BLaER1 treated with 17β-estradiol and CSF1 and Interleukin-3, amounts not matched to agents 10 nM and 100 nM (cell line): ENCODE results near the gene CAPN7.

Source experiments
- H3K27ac ChIP-seq, 11 experiments: shearing (Covaris generic); formaldehyde crosslinking; 2 replicates each; pipeline ENCODE4 v1.8.1; 2022
- H3K27me3 ChIP-seq, 11 experiments: shearing (Covaris generic); formaldehyde crosslinking; 2 replicates each; pipeline ENCODE4 v1.8.1; 2022
- H3K36me3 ChIP-seq, 11 experiments: shearing (Covaris generic); formaldehyde crosslinking; 2 replicates each; pipeline ENCODE4 v1.8.1; 2022
- H3K4me1 ChIP-seq, 10 experiments: shearing (Covaris generic); formaldehyde crosslinking; 2 replicates each; pipeline ENCODE4 v1.8.1; 2022
- H3K4me2 ChIP-seq, 11 experiments: shearing (Covaris generic); formaldehyde crosslinking; 2 replicates each; pipeline ENCODE4 v1.8.1; 2022
- H3K4me3 ChIP-seq, 10 experiments: shearing (Covaris generic); formaldehyde crosslinking; 2 replicates each; pipeline ENCODE4 v1.8.1; 2022
- H3K9ac ChIP-seq, 11 experiments: shearing (Covaris generic); formaldehyde crosslinking; 2 replicates each; pipeline ENCODE4 v1.8.1; 2022
- H3K9me3 ChIP-seq, 11 experiments: shearing (Covaris generic); formaldehyde crosslinking; replicated peaks in 1 of 11; 2 replicates each; pipeline ENCODE4 v1.8.1; 2022
- H4K20me1 ChIP-seq, 11 experiments: shearing (Covaris generic); formaldehyde crosslinking; 2 replicates each; pipeline ENCODE4 v1.8.1; 2022
- Cebpa-rat ChIP-seq, 11 experiments: shearing (Covaris generic); IDR thresholded peaks; 2 replicates each; pipeline ENCODE4 v1.8.1; 2022

The CAPN7 gene

DNA sequence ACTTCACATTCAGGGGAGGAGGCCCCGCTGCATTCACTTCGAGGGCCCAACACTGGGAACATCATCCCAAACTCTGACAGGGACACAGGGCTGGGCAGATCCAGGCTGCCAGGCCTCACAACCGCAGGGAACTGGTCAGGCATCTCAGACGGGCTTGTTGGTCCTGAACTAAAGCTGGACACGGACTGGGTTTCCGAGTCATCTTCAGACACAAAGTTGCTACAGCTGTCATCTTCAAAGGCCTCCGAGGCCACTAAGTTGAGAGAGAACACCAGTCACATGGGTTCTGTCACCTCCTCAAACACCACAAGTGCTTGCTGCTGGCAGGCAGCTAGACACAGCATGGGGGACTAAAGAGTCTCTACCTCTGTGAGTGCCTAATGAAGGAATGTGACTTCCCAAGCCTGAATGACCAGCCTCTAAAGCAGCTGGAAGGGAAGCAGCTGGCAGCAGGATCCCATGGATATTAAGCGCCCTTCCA is 50.9 kb downstream of the CAPN7 start:
- Histone ChIP-seq H3K9me3 (no peaks in the 10 kb centered on the region), H3K4me3 (no peak overlapping the region), H3K36me3 (peaks cover 69 to 100% (median 77%) of the 10 kb centered on the region in 11 experiments), H3K27ac (no peak overlapping the region), H3K27me3 (no peaks in the 10 kb centered on the region), H4K20me1 (peaks cover 0 to 25% (median 0%) of the 10 kb centered on the region in 11 experiments; a peak in 3 of 22 replicates), H3K9ac (no peak overlapping the region), H3K4me1 (no peaks in the 10 kb centered on the region), H3K4me2 (no peak overlapping the region)
- no peak for TF ChIP-seq Cebpa-rat (IDR thresholded peaks at IDR 0.05)

DNA sequence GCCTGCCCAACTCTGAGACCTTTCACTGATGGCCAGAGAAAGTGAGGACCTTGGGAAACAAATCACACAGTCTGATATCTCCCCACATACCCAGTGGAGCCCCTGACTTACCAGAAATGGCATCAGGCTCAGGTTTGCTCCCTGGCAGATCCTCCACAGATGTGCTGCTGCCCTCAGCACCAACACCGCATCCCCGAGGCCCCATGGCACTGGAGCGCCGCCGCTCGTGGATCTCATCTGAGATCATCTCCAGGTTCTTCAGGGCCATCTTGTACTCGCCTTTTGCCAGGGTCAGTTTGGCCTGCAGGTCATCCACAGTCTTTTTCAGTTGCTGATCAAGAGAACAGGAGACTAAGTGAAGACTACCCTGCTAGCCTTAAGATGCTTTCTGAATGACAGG is 52.7 kb downstream of the CAPN7 start:
- no peaks in the 10 kb centered on the region for H3K9me3 ChIP-seq
- no peak overlapping the region for H3K9ac ChIP-seq
- no peak for TF ChIP-seq Cebpa-rat (IDR thresholded peaks at IDR 0.05)
- no peak overlapping the region for H3K27ac ChIP-seq
- H3K4me3 ChIP-seq: no peak overlapping the region
- 0 out of 20 replicates have a peak, but pooled peaks cover 0 to 4% (median 0%) of the 10 kb centered on the region in 10 experiments for H3K4me1 ChIP-seq
- H4K20me1 ChIP-seq: peaks cover 0 to 25% (median 0%) of the 10 kb centered on the region in 11 experiments; a peak in 3 of 22 replicates
- no peak overlapping the region for H3K4me2 ChIP-seq
- H3K27me3 ChIP-seq: no peaks in the 10 kb centered on the region
- peaks cover 50 to 94% (median 61%) of the 10 kb centered on the region in 11 experiments for H3K36me3 ChIP-seq

- Histone ChIP-seq H3K9me3 (no peaks in the 10 kb centered on the region), H3K4me1 (peaks cover 0 to 15% (median 11%) of the 10 kb centered on the region in 10 experiments; a peak in 12 of 20 replicates), H3K4me2 (no peak overlapping the region), H3K4me3 (no peak overlapping the region), H3K27me3 (no peaks in the 10 kb centered on the region), H3K9ac (no peak overlapping the region), H4K20me1 (peaks cover 0 to 25% (median 0%) of the 10 kb centered on the region in 11 experiments; a peak in 5 of 22 replicates), H3K36me3 (peaks cover 36 to 82% (median 43%) of the 10 kb centered on the region in 11 experiments), H3K27ac (no peak overlapping the region)
- no peak for TF ChIP-seq Cebpa-rat (IDR thresholded peaks at IDR 0.05)
These were observed 54.5 kb downstream of the CAPN7 start for GRCh38 chr3:15260531-15260930.

- Histone ChIP-seq H3K27ac (no peak overlapping the region), H3K4me1 (peaks cover 0 to 16% (median 12%) of the 10 kb centered on the region in 10 experiments; a peak in 12 of 20 replicates), H3K9me3 (no peaks in the 10 kb centered on the region), H3K4me2 (no peak overlapping the region), H3K4me3 (no peak overlapping the region), H3K27me3 (no peaks in the 10 kb centered on the region), H3K9ac (no peak overlapping the region), H3K36me3 (peaks cover 29 to 80% (median 35%) of the 10 kb centered on the region in 11 experiments; a peak in 21 of 22 replicates), H4K20me1 (peaks cover 0 to 32% (median 0%) of the 10 kb centered on the region in 11 experiments; a peak in 6 of 22 replicates)
- TF ChIP-seq Cebpa-rat (IDR thresholded peaks at IDR 0.05): no peak
These were observed 55.2 kb downstream of the CAPN7 start for GRCh38 chr3:15261274-15261673.

- H3K4me1 ChIP-seq: peaks cover 0 to 24% (median 19%) of the 10 kb centered on the region in 10 experiments; a peak in 13 of 20 replicates
- no peak for TF ChIP-seq Cebpa-rat (IDR thresholded peaks at IDR 0.05)
- peaks cover 0 to 32% (median 0%) of the 10 kb centered on the region in 11 experiments; a peak in 6 of 22 replicates for H4K20me1 ChIP-seq
- no peaks in the 10 kb centered on the region for H3K9me3 ChIP-seq
- no peak overlapping the region for H3K4me3 ChIP-seq
- H3K4me2 ChIP-seq: no peak overlapping the region
- no peaks in the 10 kb centered on the region for H3K27me3 ChIP-seq
- no peak overlapping the region for H3K27ac ChIP-seq
- peaks cover 21 to 80% (median 28%) of the 10 kb centered on the region in 11 experiments; a peak in 21 of 22 replicates for H3K36me3 ChIP-seq
- no peak overlapping the region for H3K9ac ChIP-seq
These were observed 56.0 kb downstream of the CAPN7 start for GRCh38 chr3:15262021-15262420.

DNA sequence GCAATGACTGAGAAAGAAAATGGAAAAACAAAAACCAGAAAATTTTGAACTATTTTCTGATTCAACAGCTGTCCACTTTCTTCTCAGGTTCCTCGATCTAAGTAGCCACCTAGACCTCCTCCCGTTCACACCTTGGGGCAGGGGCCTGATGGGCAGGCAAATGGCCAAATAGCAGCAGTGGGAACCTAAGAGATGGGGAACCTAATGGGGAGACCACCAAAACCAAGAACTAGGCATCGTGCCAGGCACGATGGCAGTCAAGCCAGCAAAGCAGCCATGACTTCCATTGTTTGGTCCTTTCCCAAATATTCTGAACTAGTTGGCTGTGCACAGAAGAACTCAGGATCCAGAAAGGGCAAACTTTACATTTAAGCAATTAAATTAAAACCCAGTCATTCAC is 57.1 kb downstream of the CAPN7 start:
- peaks cover 10 to 74% (median 17%) of the 10 kb centered on the region in 11 experiments; a peak in 18 of 22 replicates for H3K36me3 ChIP-seq
- peaks cover 0 to 2% (median under 1%) of the 10 kb centered on the region in 11 experiments; a peak in 12 of 22 replicates for H3K27me3 ChIP-seq
- TF ChIP-seq Cebpa-rat (IDR thresholded peaks at IDR 0.05): no peak
- no peaks in the 10 kb centered on the region for H3K9me3 ChIP-seq
- H3K4me2 ChIP-seq: no peak overlapping the region
- peaks cover 0 to 35% (median 21%) of the 10 kb centered on the region in 10 experiments; a peak in 14 of 20 replicates for H3K4me1 ChIP-seq
- H3K9ac ChIP-seq: no peak overlapping the region
- H4K20me1 ChIP-seq: peaks cover 0 to 30% (median 0%) of the 10 kb centered on the region in 11 experiments; a peak in 6 of 22 replicates
- H3K4me3 ChIP-seq: no peak overlapping the region
- no peak overlapping the region for H3K27ac ChIP-seq

- H3K27me3 ChIP-seq: peaks cover 0 to 10% (median 9%) of the 10 kb centered on the region in 11 experiments; a peak in 16 of 22 replicates
- H3K4me1 ChIP-seq: peaks cover 0 to 43% (median 29%) of the 10 kb centered on the region in 10 experiments; a peak in 16 of 20 replicates
- no peak overlapping the region for H3K27ac ChIP-seq
- H3K4me3 ChIP-seq: no peak overlapping the region
- H4K20me1 ChIP-seq: peaks cover 0 to 27% (median 0%) of the 10 kb centered on the region in 11 experiments; a peak in 6 of 22 replicates
- H3K36me3 ChIP-seq: peaks cover 3 to 70% (median 9%) of the 10 kb centered on the region in 11 experiments; a peak in 15 of 22 replicates
- no peak for TF ChIP-seq Cebpa-rat (IDR thresholded peaks at IDR 0.05)
- H3K9me3 ChIP-seq: no peaks in the 10 kb centered on the region
- H3K4me2 ChIP-seq: peak overlapping the region in 2 of 11 experiments; percentile 23 to 27; a peak in 1 of 22 replicates
- no peak overlapping the region for H3K9ac ChIP-seq
These were observed 57.9 kb downstream of the CAPN7 start for GRCh38 chr3:15263926-15264325.

DNA sequence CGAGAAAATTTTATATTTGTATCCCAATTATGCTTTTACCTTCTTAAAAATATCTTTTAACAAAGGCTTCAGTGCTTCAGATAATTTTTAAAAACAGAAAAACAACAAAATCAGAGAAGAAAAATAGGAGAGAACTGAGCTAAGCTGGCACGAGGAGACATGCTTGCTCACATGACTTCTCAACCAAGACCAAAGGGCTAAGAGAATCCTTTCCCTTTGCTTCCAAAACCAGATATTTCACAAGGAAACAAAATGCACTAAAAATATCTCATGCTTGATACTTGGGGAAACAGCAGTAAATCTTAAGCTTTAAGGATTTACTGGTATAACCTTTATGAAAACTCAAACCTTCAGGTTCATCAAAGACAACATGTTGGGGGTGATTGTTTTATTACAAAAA is 58.4 kb downstream of the CAPN7 start:
- Histone ChIP-seq H3K4me2 (peak overlapping the region in 10 of 11 experiments; percentile 1 to 33 (median 16); a peak in 10 of 22 replicates), H3K4me3 (no peak overlapping the region), H3K36me3 (peaks cover 0 to 64% (median 4%) of the 10 kb centered on the region in 11 experiments; a peak in 14 of 22 replicates), H3K9me3 (peaks cover 0 to 2% (median 0%) of the 10 kb centered on the region in 11 experiments; a peak in 1 of 22 replicates), H3K9ac (no peak overlapping the region), H3K4me1 (peaks cover 3 to 48% (median 35%) of the 10 kb centered on the region in 10 experiments; a peak in 18 of 20 replicates), H3K27ac (no peak overlapping the region), H3K27me3 (peaks cover 0 to 15% (median 14%) of the 10 kb centered on the region in 11 experiments; a peak in 16 of 22 replicates), H4K20me1 (peaks cover 0 to 27% (median 0%) of the 10 kb centered on the region in 11 experiments; a peak in 6 of 22 replicates)
- no peak for TF ChIP-seq Cebpa-rat (IDR thresholded peaks at IDR 0.05)
